ENCODE results near the gene ACAP2.
"Not testable (repeated sequence)": the region's sequence is repeated elsewhere in the genome, so short reads cannot be mapped to it uniquely, and the experiment has no call there.

Gene ACAP2

GRCh38 chr3:195442573-195443390 is at the start of gene ACAP2:
Gene ACAP2, minus strand, starts transcription at chr3:195443020. Its CDS starts 173 bp downstream, at chr3:195442847.
- peak; percentile 95 to 97 for DNase-seq (ENCODE audit: low read depth in 2 of 2)

DNA sequence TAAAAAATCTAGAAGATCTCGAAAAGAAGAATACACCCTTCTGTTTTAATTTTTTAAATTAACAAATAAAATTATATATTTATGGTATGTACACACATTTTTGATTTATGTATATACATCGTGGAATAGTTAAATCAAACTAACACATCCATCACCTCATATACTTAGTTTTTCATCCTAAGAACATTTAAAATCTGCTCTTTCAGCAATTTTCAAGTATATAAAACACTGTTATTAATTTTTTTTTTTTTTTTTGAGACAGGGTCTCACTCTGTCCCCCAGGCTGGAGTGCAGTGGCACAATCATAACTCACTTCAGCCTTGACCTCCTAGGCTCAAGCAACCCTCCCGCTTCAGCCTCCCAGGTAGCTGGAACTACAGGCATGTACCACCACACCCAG is 32.8 kb upstream of the ACAP2 start:
- DNase-seq (ENCODE audit: low read depth in 2 of 2), result no peak

DNA sequence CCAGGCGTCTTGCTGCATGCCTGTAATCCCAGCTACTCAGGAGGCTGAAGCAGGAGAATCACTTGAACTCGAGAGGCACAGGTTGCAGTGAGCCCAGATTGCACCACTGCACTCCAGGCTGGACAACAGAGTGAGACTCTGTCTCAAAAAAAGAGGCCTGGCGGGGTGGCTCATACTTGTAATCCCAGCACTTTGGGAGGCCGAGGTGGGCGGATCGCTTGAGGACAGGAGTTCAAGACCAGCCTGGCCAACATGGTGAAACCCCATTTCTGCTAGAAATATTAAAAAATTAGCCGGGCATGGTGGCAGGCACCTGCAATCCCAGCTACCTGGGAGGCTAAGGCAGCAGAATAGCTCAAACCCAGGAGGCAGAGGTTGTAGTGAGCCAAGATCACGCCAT is 32.3 kb upstream of the ACAP2 start:
- not testable (repeated sequence) for DNase-seq (ENCODE audit: low read depth in 2 of 2)

DNA sequence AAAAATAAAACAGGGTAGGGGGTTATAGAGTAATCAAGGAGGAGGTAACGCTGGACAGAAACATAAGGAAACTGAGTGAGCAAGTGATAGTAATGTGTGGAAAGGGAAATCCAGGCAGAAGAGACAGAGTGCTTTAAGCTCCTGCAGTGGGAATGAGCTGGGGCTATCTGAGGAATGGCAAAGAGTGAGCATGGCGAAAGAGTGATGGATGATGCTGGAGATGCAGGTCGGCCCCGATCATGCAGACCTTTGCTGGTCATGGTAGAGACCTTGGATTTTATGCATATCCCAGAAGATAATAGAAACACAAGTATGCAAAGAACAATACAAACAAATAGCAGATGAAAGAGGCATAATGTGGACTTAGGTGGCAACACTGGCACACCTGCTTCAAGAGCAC is 26.0 kb upstream of the ACAP2 start:
- no peak for DNase-seq (ENCODE audit: low read depth in 2 of 2)

GRCh38 chr3:195468391-195468776 is 25.6 kb upstream of the ACAP2 start:
- DNase-seq (ENCODE audit: low read depth in 2 of 2), result no peak

DNA sequence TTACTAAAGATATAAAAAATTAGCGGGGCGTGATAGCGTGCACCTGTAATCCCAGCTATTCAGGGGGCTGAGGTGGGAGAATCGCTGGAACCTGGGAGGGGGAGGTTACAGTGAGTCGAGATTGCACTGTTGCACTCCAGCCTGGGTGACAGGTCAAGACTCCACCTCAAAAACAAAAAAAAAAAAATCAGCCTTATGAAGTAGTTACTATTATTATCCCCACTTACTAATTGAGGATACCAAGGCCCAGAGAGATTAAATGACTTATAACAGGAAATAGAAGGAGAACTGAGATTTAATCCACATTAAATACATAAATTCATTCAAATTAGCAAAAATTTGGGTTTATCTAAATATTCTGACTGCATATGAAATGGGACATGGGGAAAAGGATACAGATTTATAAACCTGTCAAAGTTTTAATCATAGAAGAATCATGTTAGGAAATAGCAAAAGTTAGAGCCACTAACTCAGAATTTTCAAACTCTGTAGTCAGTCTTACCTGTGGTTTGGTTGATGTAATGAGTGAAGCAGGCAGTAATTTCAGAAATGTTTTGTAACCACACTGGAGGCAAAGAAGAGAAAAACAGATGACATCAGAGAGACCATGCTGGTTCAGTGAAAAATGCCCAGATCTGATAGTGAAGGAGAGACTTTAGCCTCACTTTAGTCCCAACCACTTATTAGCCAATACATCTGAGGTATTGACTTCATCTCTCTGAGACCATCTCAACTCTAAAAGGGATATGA is 25.0 kb upstream of the ACAP2 start:
- DNase-seq (ENCODE audit: low read depth in 2 of 2), result no peak

DNA sequence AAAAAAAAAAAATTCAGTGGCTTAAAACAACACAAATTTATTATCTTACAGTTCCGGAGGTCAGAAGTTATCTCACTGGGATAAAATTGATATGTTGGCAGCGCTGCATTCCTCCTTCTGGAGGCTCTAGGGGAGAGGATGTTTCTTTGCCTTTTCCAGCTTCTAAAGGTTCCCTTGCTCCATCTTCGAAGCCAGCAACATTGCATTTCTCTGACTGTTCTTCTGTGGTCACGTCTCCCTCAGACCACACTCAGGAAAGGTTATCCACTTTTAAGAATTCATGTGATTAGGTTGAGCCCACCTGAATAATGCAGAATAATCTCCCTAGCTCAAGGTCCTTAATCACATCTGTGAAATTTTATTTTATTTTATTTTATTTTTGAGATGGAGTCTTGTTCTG is 23.4 kb upstream of the ACAP2 start:
- DNase-seq (ENCODE audit: low read depth in 2 of 2), result no peak

DNA sequence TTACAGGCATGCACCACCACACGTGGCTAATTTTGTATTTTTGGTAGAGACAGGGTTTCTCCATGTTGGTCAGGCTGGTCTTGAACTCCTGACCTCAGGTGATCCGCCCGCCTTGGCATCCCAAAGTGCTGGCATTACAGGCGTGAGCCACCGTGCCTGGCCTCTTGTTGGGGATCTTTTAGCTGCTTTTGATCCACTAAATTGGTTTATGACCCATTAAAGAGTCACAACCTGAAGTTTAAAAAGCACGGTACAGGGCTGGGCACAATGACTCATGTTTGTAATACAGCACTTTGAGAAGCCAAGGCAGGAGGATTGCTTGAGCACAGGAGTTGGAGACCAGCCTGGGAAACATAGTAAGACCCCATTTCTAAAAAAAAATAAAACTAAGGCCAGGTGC is 20.1 kb upstream of the ACAP2 start:
- DNase-seq (ENCODE audit: low read depth in 2 of 2), result not testable (repeated sequence)

GRCh38 chr3:195462308-195462610 is 19.4 kb upstream of the ACAP2 start:
- no peak for DNase-seq (ENCODE audit: low read depth in 2 of 2)

GRCh38 chr3:195461594-195462307 is 18.9 kb upstream of the ACAP2 start:
- DNase-seq (ENCODE audit: low read depth in 2 of 2), result no peak

GRCh38 chr3:195460091-195460713 is 17.4 kb upstream of the ACAP2 start:
- DNase-seq (ENCODE audit: low read depth in 2 of 2), result no peak

GRCh38 chr3:195458316-195458717 is 15.5 kb upstream of the ACAP2 start:
- no peak for DNase-seq (ENCODE audit: low read depth in 2 of 2)

DNA sequence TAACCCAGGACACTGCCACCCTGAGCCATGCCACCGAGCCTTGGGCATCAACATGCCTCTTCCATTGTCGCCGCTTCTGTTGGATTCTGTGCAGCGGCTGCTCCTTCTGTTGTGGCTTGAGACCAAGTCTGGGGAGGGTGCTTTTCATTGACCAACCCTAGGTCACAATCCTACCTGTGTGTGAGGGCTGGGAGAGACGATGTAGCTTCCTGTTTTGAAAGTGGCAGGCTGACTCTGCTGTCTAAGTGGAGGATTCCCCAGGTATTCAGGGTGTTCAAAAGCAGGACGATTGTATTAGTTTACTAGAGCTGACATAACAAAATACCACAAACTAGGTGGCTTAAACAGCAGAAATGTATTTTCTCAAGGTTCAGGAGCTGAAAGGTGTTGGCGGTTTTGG is 13.0 kb upstream of the ACAP2 start:
- DNase-seq (ENCODE audit: low read depth in 2 of 2), result no peak

DNA sequence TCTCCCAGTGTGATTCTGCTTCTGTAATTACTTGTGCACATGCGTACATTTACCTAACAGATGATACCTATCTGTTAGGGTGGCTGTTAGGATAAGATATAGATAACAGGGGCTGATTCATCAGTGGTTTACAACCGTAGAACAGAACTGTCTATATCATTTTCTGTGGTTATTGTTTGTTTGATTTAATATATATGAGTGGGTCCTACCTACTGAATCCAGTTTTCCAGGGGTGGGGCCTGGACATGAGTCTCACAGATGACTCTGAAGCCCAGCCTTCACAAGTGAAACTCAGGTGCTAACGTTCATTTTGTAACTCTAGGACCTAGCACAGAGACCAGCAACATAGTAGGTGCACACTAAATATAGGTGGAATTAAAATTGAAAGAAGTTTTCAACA is 10.4 kb upstream of the ACAP2 start:
- no peak for DNase-seq (ENCODE audit: low read depth in 2 of 2)

DNA sequence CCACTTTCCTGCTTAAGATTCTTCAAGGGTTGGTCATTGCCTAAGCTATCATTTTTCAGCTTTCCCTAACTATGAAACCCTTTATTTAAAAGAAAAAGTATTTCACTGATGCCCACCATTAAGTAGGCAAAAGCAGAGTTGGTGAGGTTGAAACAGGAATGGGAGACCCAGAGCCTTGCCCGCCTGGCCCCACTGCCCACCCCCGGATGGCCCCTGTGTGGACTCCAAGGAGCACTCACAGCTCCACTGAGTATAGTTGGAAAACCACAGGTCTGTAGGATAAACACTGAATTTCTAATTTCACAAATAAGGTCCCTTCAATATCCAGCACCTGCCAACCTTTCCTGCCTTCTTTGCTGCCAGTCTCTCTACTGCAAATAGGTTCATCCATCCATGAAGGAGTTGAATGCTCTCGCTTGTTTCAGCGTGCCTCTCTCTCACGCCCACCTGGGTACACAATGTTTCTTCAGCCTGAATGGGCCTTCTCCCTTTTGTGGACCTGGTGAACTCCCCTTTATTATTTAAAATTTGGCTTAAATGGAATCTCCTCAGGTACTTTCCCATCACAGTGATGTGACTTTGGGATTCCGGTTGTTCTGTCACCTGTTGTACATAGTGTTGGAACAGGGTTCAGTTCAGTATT is 8.7 kb upstream of the ACAP2 start:
- no peak for DNase-seq (ENCODE audit: low read depth in 2 of 2)

GRCh38 chr3:195450731-195451229 is 8.0 kb upstream of the ACAP2 start:
- no peak for DNase-seq (ENCODE audit: low read depth in 2 of 2)

DNA sequence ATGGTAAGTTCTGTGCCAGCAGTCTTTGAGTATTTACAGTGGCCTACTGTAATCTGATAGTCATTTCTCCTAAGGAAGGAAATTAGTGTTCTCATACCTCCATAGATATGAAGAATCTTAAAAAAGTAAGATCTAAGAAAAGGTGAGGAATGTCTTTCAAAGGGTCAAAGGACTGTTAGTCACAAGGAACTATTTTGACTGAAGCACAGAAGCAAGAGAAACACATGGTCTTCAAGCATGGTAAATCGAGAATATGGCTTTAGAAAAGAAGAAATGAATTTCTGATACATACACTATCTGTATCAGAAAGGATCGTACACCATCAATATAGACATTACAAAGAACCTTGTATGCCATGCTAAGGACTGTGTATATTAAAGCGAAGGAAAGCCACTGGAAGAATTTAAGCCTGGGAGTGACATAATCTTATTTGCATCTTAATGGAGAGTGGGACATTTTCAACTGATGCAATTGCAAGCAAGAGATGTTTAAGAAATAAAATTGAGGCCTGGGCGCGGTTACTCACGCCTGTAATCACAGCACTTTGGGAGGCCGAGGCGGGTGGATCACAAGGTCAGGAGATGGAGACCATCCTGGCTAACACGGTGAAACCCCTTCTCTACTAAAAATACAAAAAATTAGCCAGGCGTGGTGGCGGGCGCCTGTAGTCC is 5.5 kb upstream of the ACAP2 start:
- DNase-seq (ENCODE audit: low read depth in 2 of 2), result no peak

DNA sequence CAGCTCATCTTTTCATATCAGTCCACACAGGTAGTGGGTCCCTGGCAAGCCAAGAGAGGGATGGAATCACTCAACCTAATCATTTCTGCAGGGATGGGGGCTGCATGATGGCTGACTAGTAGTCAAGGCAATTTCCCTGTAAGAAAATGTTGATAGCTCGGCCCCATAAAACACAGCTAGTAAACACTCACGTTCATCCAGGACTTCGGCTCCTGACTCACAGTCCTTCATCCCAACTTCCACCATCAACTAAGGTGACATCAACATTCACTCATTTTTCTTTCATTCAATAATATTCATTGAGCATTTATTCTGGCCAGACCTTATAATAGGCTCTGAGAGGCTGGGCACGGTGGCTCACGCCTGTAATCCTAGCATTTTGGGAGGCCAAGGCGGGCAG is 4.4 kb upstream of the ACAP2 start:
- no peak for DNase-seq (ENCODE audit: low read depth in 2 of 2)

DNA sequence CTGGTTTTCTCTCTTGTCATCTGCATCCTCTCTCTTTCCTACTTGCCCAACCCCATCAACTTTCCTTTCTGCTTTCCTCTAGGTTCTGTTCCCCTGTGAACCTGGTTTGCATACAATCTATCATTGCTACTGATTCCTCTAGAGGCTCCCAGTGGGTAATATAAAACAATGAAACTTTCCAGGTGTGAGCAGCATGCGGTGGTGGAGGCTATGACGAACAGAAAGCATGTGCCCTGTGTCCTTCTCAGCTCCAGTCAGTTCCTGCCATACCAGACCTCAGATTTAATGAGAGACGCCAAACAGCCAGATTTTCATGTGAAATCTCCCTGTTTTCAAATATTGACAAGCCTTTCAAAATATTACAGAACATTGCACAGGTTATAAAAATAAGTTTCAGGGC is 3.5 kb upstream of the ACAP2 start:
- no peak for DNase-seq (ENCODE audit: low read depth in 2 of 2)

- DNase-seq (ENCODE audit: low read depth in 2 of 2), result no peak
Observed at GRCh38 chr3:195445885-195446284, 3.1 kb upstream of the ACAP2 start.

DNA sequence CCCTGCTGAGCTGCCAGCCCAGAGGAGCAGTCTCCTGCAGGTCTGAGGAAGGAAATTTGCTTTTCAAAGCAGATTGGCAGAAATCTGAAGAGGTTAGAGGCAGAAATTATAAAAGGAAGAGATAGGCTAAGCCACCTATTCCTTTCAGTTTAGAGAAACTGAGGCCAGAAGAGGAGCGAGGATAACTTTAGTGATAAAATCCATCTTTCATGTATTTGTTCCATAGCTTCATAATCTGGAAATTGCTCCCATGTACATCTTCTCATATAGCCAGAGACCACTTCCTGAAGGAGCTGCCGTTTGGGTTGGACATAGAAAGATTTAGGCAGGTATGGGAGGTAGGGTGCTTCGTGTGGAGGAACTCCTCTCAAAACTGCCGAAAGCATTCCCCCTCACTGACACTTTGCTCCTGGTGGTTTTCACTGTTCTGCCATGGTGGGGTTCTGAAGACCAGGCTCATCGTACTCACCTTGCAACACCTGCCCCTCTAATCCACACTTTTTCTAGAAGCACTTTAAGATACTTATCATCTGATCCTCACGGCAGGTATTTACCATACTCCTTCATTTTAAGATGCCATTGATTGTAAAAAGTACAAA is 670 bp upstream of the ACAP2 start:
- no peak for DNase-seq (ENCODE audit: low read depth in 2 of 2)
